Epithelial cell of proximal tubule (primary cell): Measurements from ENCODE around the gene MBTPS1. TPM values are rescaled to one million over a fixed set of nuclear protein-coding genes. Genes with fewer than 3 reads are reported as not detected.
A peak's percentile ranks its signal among the peaks of the same experiment; 100 is the strongest.

Source experiments
- DNase-seq: peaks from one replicate; pipeline ENCODE4 v3.0.0-alpha.2; 2011; ENCODE audit warnings: low read depth
- H3K4me3 ChIP-seq: 2 replicates; pipeline ENCODE4 v1.5.1; 2011; ENCODE audit warnings: low read depth, mild to moderate bottlenecking, low read length
- total RNA-seq: library from RNA; depleted of rRNA; stranded (reverse); fragments of >200 nt; gene quantifications from 2 replicates; pipeline ENCODE4 v1.2.3, GENCODE V29; 2015
- TF ChIP-seq, protein P1 (sequence below): conservative IDR thresholded peaks from 2 replicates; pipeline ENCODE4 v1.5.1; 2012; ENCODE audit warnings: low read depth, mild to moderate bottlenecking, low read length

The MBTPS1 gene
- total RNA-seq, 1 donor from 2014 or later = 76.3 TPM

GRCh38 chr16:84090211-84090610, 26.5 kb downstream of the MBTPS1 start:
- no peak for DNase-seq
- H3K4me3 ChIP-seq = no peak overlapping the region
- TF ChIP-seq, protein P1, sequence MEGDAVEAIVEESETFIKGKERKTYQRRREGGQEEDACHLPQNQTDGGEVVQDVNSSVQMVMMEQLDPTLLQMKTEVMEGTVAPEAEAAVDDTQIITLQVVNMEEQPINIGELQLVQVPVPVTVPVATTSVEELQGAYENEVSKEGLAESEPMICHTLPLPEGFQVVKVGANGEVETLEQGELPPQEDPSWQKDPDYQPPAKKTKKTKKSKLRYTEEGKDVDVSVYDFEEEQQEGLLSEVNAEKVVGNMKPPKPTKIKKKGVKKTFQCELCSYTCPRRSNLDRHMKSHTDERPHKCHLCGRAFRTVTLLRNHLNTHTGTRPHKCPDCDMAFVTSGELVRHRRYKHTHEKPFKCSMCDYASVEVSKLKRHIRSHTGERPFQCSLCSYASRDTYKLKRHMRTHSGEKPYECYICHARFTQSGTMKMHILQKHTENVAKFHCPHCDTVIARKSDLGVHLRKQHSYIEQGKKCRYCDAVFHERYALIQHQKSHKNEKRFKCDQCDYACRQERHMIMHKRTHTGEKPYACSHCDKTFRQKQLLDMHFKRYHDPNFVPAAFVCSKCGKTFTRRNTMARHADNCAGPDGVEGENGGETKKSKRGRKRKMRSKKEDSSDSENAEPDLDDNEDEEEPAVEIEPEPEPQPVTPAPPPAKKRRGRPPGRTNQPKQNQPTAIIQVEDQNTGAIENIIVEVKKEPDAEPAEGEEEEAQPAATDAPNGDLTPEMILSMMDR = no peak

- H3K4me3 ChIP-seq = no peak overlapping the region
- TF ChIP-seq, protein P1 = peak; percentile 21
- DNase-seq = no peak
Measured at GRCh38 chr16:84088695-84089395, 27.9 kb downstream of the MBTPS1 start.

- H3K4me3 ChIP-seq = no peak overlapping the region
- DNase-seq = no peak
- TF ChIP-seq, protein P1 = no peak
Measured at GRCh38 chr16:84087466-84088151, 29.1 kb downstream of the MBTPS1 start.

DNA sequence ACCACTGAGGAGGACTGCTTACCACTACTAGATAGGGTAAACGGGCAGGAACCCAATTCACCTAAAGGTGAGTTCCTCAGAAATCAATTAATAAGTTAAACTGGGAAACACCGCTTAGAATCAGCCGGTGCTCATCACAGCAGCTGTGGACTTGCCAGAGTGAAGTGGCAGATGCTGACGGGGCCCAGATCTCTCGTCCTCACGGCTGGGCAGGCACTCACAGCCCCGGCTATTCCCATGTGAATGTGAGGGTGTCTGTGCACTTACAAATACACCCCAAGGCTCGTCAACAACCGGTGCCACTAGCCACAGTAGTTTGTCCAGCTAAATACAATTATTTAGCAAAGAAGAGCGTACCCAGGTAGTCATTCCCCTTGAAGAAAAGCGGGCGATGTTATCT, 29.7 kb downstream of the MBTPS1 start:
- TF ChIP-seq, protein P1 = no peak
- H3K4me3 ChIP-seq = no peak overlapping the region
- DNase-seq = no peak

DNA sequence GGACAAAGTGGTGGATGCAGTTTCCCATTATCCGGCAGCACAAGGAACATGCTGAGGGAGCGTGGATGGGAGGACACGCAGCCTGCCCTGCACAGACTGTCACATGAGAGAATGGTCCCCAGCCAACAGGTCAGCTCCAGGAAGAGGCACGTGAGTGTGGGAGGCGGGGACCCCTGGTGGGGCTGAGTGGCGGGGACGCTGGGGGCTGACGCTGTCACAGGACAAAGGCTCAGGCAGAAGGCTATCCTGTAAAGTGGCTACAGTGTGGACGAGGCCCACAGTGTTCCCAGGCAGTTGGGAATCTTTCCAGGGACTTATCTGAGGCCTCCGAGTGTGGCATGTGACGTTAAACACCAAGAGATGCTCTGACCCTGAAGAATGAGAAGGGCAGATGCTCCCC, 30.4 kb downstream of the MBTPS1 start:
- TF ChIP-seq, protein P1 = no peak
- DNase-seq = no peak
- no peak overlapping the region for H3K4me3 ChIP-seq

DNA sequence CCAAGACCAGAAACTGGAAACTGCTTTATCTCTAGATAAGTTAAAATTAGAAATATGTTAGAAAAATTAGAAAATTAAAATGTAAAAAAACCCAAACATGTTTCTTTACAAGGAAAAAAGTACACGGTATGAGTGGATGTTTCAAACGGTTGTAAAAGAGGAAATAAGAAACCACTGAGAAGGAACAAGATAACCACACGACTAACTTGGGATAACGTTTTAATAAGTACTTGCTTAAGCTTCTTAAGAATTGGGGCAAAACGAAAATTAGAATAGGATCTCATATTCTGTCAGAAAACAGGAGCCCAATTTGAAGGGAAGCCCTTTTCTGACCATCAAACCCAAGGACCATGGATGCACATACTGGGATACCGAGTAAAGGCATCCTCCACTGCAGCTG, 31.0 kb downstream of the MBTPS1 start:
- no peak overlapping the region for H3K4me3 ChIP-seq
- no peak for DNase-seq
- TF ChIP-seq, protein P1 = no peak
